Thoracic aorta (tissue), 2 donors: ENCODE measurements around the gene CCL21. TPM values are rescaled to one million over a fixed set of nuclear protein-coding genes. Genes with fewer than 3 reads are reported as not detected.
A peak's percentile ranks its signal among the peaks of the same experiment; 100 is the strongest.

Experiments used
- ATAC-seq: fragments of 150-250 bp; one replicate; pipeline ENCODE4 v1.8.0; 2017; ENCODE audit warnings: low read depth; ENCODE audit not compliant: insufficient number of reproducible peaks, low FRiP score
- DNase-seq: peaks from one replicate; pipeline ENCODE4 v3.0.0-alpha.2; 2020; ENCODE audit warnings: low spot score
- H3K27ac ChIP-seq, 2 donors: fragments of 200-600 bp; sonication (generic); 1 replicate in 1 of 2; 2 replicates in 1 of 2; pipeline ENCODE4 v1.5.1; 2016; ENCODE audit warnings: mild to moderate bottlenecking in 2 of 2, moderate library complexity in 2 of 2
- H3K27me3 ChIP-seq: fragments of 200-600 bp; sonication (generic); replicated peaks from 2 replicates; pipeline ENCODE4 v1.6.0; 2016; ENCODE audit warnings: mild to moderate bottlenecking; ENCODE audit not compliant: insufficient read depth
- H3K36me3 ChIP-seq: fragments of 200-600 bp; sonication (generic); one replicate; pipeline ENCODE4 v1.5.1; 2016
- H3K4me1 ChIP-seq, 2 donors: fragments of 200-600 bp; sonication (generic); 1 replicate in 1 of 2; 2 replicates in 1 of 2; pipeline versions ENCODE4 v1.5.1 to v1.6.0; 2016; ENCODE audit warnings: low read depth in 2 of 2, mild to moderate bottlenecking in 1 of 2; ENCODE audit not compliant: control insufficient read depth in 1 of 2
- H3K4me3 ChIP-seq: fragments of 200-600 bp; sonication (generic); 2 replicates; pipeline ENCODE4 v1.5.1; 2016; ENCODE audit warnings: mild to moderate bottlenecking
- H3K9me3 ChIP-seq: fragments of 200-600 bp; sonication (generic); 2 replicates; pipeline ENCODE4 v1.5.1; 2016
- CTCF ChIP-seq: fragments of 200-600 bp; sonication (generic); IDR thresholded peaks from one replicate; pipeline ENCODE4 v1.5.1; 2019; ENCODE audit warnings: antibody characterized with exemption
- total RNA-seq, 2 donors: library from RNA; depleted of rRNA; stranded (reverse); fragments of >200 nt; gene quantifications; one replicate each; pipeline versions ENCODE4 v1.1.0 to v1.2.3, GENCODE V29; 2016

Gene CCL21
- total RNA-seq, 2 donors from 2014 or later, result 9.3 TPM; not detected in 1

GRCh38 chr9:34684145-34684544, 25.8 kb downstream of the CCL21 start:
- Histone ChIP-seq H3K4me1 (peaks cover 0 to 38% of the 10 kb centered on the region in 2 donors), H3K27me3 (no peaks in the 10 kb centered on the region), H3K4me3 (no peak overlapping the region), H3K9me3 (no peaks in the 10 kb centered on the region), H3K36me3 (peaks cover 5% of the 10 kb centered on the region), H3K27ac (no peak overlapping the region)
- ATAC-seq (no peak), DNase-seq (no peak)
- TF ChIP-seq CTCF, result no peak

GRCh38 chr9:34675869-34676268, 34.1 kb downstream of the CCL21 start:
- ATAC-seq (no peak), DNase-seq (no peak)
- Histone ChIP-seq H3K36me3 (no peaks in the 10 kb centered on the region), H3K4me1 (no peaks in the 10 kb centered on the region), H3K27me3 (no peaks in the 10 kb centered on the region), H3K9me3 (no peaks in the 10 kb centered on the region), H3K4me3 (no peak overlapping the region), H3K27ac (no peak overlapping the region)
- TF ChIP-seq CTCF, result no peak

GRCh38 chr9:34675048-34675714, 34.8 kb downstream of the CCL21 start:
- Histone ChIP-seq H3K36me3 (no peaks in the 10 kb centered on the region), H3K27ac (no peak overlapping the region), H3K4me3 (no peak overlapping the region), H3K9me3 (no peaks in the 10 kb centered on the region), H3K4me1 (no peaks in the 10 kb centered on the region), H3K27me3 (no peaks in the 10 kb centered on the region)
- DNase-seq, result no peak
- peak; percentile 35 for TF ChIP-seq CTCF
- ATAC-seq, result no peak

- Histone ChIP-seq H3K27ac (no peak overlapping the region), H3K9me3 (no peaks in the 10 kb centered on the region), H3K27me3 (no peaks in the 10 kb centered on the region), H3K36me3 (no peaks in the 10 kb centered on the region), H3K4me3 (no peak overlapping the region), H3K4me1 (no peaks in the 10 kb centered on the region)
- ATAC-seq (no peak), DNase-seq (no peak)
- TF ChIP-seq CTCF, result no peak
These were observed 35.5 kb downstream of the CCL21 start for GRCh38 chr9:34674440-34674839.

GRCh38 chr9:34671307-34671706, 38.6 kb downstream of the CCL21 start:
- no peak for ATAC-seq
- Histone ChIP-seq H3K4me3 (no peak overlapping the region), H3K9me3 (no peaks in the 10 kb centered on the region), H3K36me3 (no peaks in the 10 kb centered on the region), H3K27ac (no peak overlapping the region), H3K27me3 (no peaks in the 10 kb centered on the region), H3K4me1 (peaks cover 7 to 12% of the 10 kb centered on the region in 2 donors)
- DNase-seq, result no peak
- no peak for TF ChIP-seq CTCF
